Heart left ventricle (tissue), 16 donors: Measurements from ENCODE around the gene BDNF. TPM values are rescaled to one million over a fixed set of nuclear protein-coding genes. Genes with fewer than 3 reads are reported as not detected.

Experiments
- ATAC-seq, 4 donors: fragments of 200-7000 bp; cut with Tn5 transposase; one replicate each; pipeline ENCODE4 v1.9.1; 2020 to 2022; ENCODE audit warnings: moderate library complexity in 4 of 4, mild to moderate bottlenecking in 3 of 4, moderate number of reproducible peaks in 1 of 4
- DNase-seq, 5 donors: peaks; one replicate each; pipeline ENCODE4 v3.0.0-alpha.2; 2020
- H3K27ac ChIP-seq, 12 donors: fragments of 200-600 bp; sonication (generic) in 4 of 12; one replicate each; pipeline versions ENCODE4 v1.5.0 to v1.8.0; 2016 to 2022; ENCODE audit warnings: mild to moderate bottlenecking in 2 of 12
- H3K27me3 ChIP-seq, 9 donors: fragments of 200-600 bp; sonication (generic) in 2 of 9; one replicate each; pipeline versions ENCODE4 v1.5.1 to v1.8.0; 2016 to 2022; ENCODE audit warnings: mild to moderate bottlenecking in 3 of 9
- H3K36me3 ChIP-seq, 9 donors: fragments of 200-600 bp; sonication (generic) in 2 of 9; one replicate each; pipeline versions ENCODE4 v1.5.0 to v1.8.0; 2018 to 2022; ENCODE audit warnings: mild to moderate bottlenecking in 2 of 9
- H3K4me1 ChIP-seq, 12 donors: fragments of 200-600 bp; sonication (generic) in 4 of 12; one replicate each; pipeline versions ENCODE4 v1.5.0 to v1.8.0; 2016 to 2022; ENCODE audit warnings: mild to moderate bottlenecking in 3 of 12
- H3K4me3 ChIP-seq, 12 donors: fragments of 200-600 bp; sonication (generic) in 4 of 12; one replicate each; pipeline versions ENCODE4 v1.5.0 to v1.8.0; 2017 to 2022; ENCODE audit warnings: mild to moderate bottlenecking in 9 of 12, moderate library complexity in 4 of 12
- H3K9me3 ChIP-seq, 12 donors: fragments of 200-600 bp; sonication (generic) in 4 of 12; one replicate each; pipeline versions ENCODE4 v1.5.0 to v1.8.0; 2016 to 2022; ENCODE audit warnings: mild to moderate bottlenecking in 1 of 12
- CTCF ChIP-seq, 12 donors: fragments of 200-600 bp; sonication (generic) in 4 of 12; IDR thresholded peaks; one replicate each; pipeline versions ENCODE4 v1.5.0 to v1.8.0; 2018 to 2022; ENCODE audit warnings: antibody characterized with exemption in 12 of 12, mild to moderate bottlenecking in 5 of 12
- POLR2A ChIP-seq, 2 donors: fragments of 450-650 bp; IDR thresholded peaks; one replicate each; pipeline ENCODE4 v1.6.1; 2017; ENCODE audit warnings: antibody characterized with exemption in 2 of 2, mild to moderate bottlenecking in 2 of 2, moderate library complexity in 2 of 2
- WGBS, 4 donors: extraction: QIAGEN DNeasy Blood & Tissue Kit in 2 of 4; methylation state at CpG; one replicate each; pipeline versions ENCODE4 v1.1.5 to v1.1.7; 2013 to 2018; 5-methylcytosine and 5-hydroxymethylcytosine counted together
- intact Hi-C, 10 donors: fragments of 100-400 bp; cut with DNase I; formaldehyde crosslinking; loops; one replicate each; pipeline versions ENCODE4 v1.11.1 to v1.14.2; 2022
- polyA plus RNA-seq, 2 donors: library from polyadenylated mRNA; stranded (reverse); fragments of 200-250 nt; gene quantifications; one replicate each; pipeline ENCODE4 v1.2.3, GENCODE V29; 2013
- total RNA-seq, 9 donors: library from RNA; depleted of rRNA in 2 of 9; stranded (reverse); fragments of >200 nt in 2 of 9; fragmentation: NEBNext Ultra II Directional in 3 of 9; extraction: Animal tissue kit (Norgen Biotek cat#: 25700) in 3 of 9; gene quantifications; one replicate each; pipeline versions ENCODE4 v1.1.0 to v1.2.4, GENCODE V29; 2016 to 2023
- donor health status: ischemic (EF 13 %, LVEDD 7.1; RV severe dilation, severe dysfunction).
- donor health status: healthy with polysubstance abuse.
- donor health status: DM: no; HTN: yes; CAD: no.
- donor health status: DM: no; HTN: no; CAD: no.
- donor health status: ischemic (EF 25% LVEDD 6.9; RV normal size, moderate dysfunction).
- donor health status: ischemic (EF 25% LVEDD 5.7; RV mildly dilated, moderate dysfunction).
- donor health status: healthy.
- donor health status: DM: yes; HTN: yes; CAD: no.
- donor health status: ischemic (EF 35%, LVEDD 5.7; RV mildly dilated, moderate dysfunction).
- donor health status: nonischemic (EF 11% LVEDD 7.7; RV severe dilation, severe dysfunction).
- donor health status: DM: yes; HTN: yes; CAD: no.
- donor health status: PGD.
- donor health status: ischemic (EF 29% LVEDD 5.4; RV normal size, mild dysfunction).
- donor health status: nonischemic (EF 23%, LVEDD 6.1; RV moderate dilation, normal function).

Gene BDNF
- total and polyA plus RNA-seq, 11 donors = 0.93 to 8.5 (median 3.1) TPM

DNA sequence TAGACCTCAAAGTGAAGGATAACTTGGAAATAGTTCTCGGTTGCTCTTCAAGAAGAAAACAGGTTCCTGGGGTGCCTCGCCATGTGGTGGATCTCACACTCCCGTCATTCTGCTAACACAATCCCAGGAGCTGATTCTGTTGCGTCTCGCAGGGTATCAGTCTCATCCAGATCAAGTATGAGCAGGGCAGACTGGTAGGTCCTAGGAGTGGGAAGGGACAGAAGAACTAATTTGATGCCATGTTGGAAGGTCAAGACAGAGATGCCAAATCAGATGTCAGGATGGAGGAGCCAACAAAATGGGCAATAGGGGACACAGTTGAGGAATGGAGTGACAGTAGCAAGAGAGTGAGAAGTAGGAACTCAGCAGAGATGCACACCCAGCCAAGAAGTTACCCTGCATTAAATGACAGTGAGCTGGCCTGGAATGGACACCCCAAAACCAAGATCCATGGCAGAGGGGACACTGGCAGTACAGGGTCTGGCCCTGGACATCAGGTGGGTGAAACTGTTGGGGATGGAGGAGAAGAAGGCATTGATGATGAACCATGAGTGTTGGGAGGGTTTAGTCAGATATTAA lies 76.2 kb downstream of the BDNF start:
- H3K36me3 ChIP-seq = no peaks in the 10 kb centered on the region
- H3K4me3 ChIP-seq = no peak overlapping the region
- no peak for ATAC-seq
- WGBS, 4 donors = 76 to 88% (median 87%) methylated on average over 5 of the region's 5 CpGs
- H3K27me3 ChIP-seq = no peaks in the 10 kb centered on the region
- H3K27ac ChIP-seq = no peak overlapping the region
- no peak for DNase-seq
- no peak for TF ChIP-seq POLR2A (IDR thresholded peaks at IDR 0.05)
- TF ChIP-seq CTCF (IDR thresholded peaks at IDR 0.05) = no peak
- intact Hi-C loops = loop anchor here in 1 of 10 donors (10.0 kb wide), 1 partner anchor 89 kb away; no protein-coding TSS in a partner anchor
- no peaks in the 10 kb centered on the region for H3K9me3 ChIP-seq
- peaks cover 0 to 23% (median 14%) of the 10 kb centered on the region in 12 donors for H3K4me1 ChIP-seq

- Histone ChIP-seq H3K4me1 (peaks cover 0 to 27% (median 14%) of the 10 kb centered on the region in 12 donors), H3K36me3 (no peaks in the 10 kb centered on the region), H3K27ac (no peak overlapping the region), H3K4me3 (no peak overlapping the region), H3K27me3 (no peaks in the 10 kb centered on the region), H3K9me3 (no peaks in the 10 kb centered on the region)
- no peak for DNase-seq
- intact Hi-C loops = loop anchor here in 1 of 10 donors (10.0 kb wide), 1 partner anchor 88 kb away; no protein-coding TSS in a partner anchor
- peak in 1 of 4 donors; percentile 37 for ATAC-seq
- TF ChIP-seq CTCF (IDR thresholded peaks at IDR 0.05) (no peak), POLR2A (IDR thresholded peaks at IDR 0.05) (no peak)
- WGBS, 4 donors = 28 to 31% (median 31%) methylated on average over 6 of the region's 6 CpGs
These were observed 77.5 kb downstream of the BDNF start for GRCh38 chr11:27622541-27623300.

DNA sequence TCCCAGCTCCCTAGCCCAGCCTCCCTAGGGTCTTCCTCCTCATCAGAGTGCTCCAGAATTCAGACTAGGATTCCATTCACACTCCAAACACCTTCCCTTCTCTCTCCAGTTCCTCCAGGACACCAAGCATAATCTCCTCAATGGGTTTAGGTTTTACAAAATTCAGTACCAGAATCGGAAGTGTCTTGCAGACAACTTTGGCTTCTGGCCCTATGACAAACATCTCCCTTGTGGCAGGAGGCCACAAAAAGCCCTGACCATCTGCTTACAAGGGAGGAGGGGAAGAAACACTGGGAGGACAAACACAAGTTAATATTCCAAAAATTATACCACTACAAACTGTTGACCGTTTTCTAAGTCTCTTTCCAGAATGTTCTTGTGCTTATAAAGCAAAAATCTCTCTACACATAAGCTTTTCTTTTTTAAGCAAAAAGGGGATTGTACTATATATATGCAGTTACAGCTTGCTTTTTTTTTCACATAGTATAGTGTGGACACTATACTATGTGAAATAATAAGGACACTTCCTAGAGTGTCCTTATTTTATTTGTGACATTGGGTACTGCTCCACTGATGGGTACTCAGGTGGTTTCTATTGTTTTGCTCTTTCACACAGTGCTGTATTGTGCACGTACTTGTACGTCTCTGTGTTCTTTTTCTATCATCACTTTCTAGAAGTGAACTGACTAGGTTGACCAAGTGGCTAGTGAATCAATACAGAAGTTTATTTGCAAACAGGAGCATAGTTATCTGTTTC lies 78.7 kb downstream of the BDNF start:
- DNase-seq (peak in 2 of 5 donors; percentile 18 to 26), ATAC-seq (peak in 1 of 4 donors; percentile 42)
- Histone ChIP-seq H3K27ac (no peak overlapping the region), H3K27me3 (no peaks in the 10 kb centered on the region), H3K9me3 (no peaks in the 10 kb centered on the region), H3K4me1 (peaks cover 0 to 27% (median 14%) of the 10 kb centered on the region in 12 donors), H3K4me3 (no peak overlapping the region), H3K36me3 (no peaks in the 10 kb centered on the region)
- TF ChIP-seq CTCF (IDR thresholded peaks at IDR 0.05) (no peak), POLR2A (IDR thresholded peaks at IDR 0.05) (no peak)
- WGBS, 4 donors = 47 to 70% (median 55%) methylated on average over 4 of the region's 4 CpGs
- intact Hi-C loops = loop anchor here in 1 of 10 donors (10.0 kb wide), 1 partner anchor 87 kb away; no protein-coding TSS in a partner anchor
